ENCODE measurements around the gene FETUB.

FETUB gene

DNA sequence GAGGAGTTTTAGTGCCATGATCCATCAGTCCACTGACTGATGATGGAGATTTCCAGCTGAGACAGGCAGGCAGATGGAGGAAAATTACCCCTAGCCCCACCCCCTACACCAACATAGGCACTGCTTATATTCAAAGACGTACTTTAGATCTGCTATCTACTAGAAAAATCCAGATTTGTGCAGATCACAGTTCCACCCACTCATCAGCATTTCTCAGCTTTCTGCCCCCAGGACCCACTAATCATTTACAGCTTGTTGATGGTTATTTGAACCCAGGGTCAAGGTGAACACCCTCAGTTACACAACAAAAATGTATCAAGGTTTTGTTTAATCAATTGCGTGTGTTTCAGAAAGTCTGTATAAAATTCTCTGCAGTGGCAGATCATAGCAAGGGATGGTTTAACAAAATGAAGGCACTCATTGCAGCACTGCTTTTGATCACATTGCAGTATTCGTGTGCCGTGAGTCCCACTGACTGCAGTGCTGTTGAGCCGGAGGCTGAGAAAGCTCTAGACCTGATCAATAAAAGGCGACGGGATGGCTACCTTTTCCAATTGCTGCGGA is 25.5 kb downstream of the FETUB start, which contains the start of gene HRG:
TSS of gene HRG (plus strand) at position 390 of the 564 bp plus-strand sequence. CDS start at position 408, 18 bp downstream.
- TF ChIP-seq GABPA (IDR thresholded peaks at IDR 0.05; ENCODE audit: low read depth) (no peak), SPI1 (IDR thresholded peaks at IDR 0.05; ENCODE audit: borderline replicate concordance, low read depth) (no peak)
- TF ChIP-seq, protein P1, sequence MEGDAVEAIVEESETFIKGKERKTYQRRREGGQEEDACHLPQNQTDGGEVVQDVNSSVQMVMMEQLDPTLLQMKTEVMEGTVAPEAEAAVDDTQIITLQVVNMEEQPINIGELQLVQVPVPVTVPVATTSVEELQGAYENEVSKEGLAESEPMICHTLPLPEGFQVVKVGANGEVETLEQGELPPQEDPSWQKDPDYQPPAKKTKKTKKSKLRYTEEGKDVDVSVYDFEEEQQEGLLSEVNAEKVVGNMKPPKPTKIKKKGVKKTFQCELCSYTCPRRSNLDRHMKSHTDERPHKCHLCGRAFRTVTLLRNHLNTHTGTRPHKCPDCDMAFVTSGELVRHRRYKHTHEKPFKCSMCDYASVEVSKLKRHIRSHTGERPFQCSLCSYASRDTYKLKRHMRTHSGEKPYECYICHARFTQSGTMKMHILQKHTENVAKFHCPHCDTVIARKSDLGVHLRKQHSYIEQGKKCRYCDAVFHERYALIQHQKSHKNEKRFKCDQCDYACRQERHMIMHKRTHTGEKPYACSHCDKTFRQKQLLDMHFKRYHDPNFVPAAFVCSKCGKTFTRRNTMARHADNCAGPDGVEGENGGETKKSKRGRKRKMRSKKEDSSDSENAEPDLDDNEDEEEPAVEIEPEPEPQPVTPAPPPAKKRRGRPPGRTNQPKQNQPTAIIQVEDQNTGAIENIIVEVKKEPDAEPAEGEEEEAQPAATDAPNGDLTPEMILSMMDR (IDR thresholded peaks at IDR 0.05; ENCODE audit: insufficient read depth, low read length): no peak
- TF ChIP-seq, protein P2, sequence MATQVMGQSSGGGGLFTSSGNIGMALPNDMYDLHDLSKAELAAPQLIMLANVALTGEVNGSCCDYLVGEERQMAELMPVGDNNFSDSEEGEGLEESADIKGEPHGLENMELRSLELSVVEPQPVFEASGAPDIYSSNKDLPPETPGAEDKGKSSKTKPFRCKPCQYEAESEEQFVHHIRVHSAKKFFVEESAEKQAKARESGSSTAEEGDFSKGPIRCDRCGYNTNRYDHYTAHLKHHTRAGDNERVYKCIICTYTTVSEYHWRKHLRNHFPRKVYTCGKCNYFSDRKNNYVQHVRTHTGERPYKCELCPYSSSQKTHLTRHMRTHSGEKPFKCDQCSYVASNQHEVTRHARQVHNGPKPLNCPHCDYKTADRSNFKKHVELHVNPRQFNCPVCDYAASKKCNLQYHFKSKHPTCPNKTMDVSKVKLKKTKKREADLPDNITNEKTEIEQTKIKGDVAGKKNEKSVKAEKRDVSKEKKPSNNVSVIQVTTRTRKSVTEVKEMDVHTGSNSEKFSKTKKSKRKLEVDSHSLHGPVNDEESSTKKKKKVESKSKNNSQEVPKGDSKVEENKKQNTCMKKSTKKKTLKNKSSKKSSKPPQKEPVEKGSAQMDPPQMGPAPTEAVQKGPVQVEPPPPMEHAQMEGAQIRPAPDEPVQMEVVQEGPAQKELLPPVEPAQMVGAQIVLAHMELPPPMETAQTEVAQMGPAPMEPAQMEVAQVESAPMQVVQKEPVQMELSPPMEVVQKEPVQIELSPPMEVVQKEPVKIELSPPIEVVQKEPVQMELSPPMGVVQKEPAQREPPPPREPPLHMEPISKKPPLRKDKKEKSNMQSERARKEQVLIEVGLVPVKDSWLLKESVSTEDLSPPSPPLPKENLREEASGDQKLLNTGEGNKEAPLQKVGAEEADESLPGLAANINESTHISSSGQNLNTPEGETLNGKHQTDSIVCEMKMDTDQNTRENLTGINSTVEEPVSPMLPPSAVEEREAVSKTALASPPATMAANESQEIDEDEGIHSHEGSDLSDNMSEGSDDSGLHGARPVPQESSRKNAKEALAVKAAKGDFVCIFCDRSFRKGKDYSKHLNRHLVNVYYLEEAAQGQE (IDR thresholded peaks at IDR 0.05; ENCODE audit: insufficient replicate concordance, low read depth): no peak
- Histone ChIP-seq H3K4me3 (replicated peaks; ENCODE audit: insufficient read depth, low read length) (no peak within 1 kb of the TSS), H3K27me3 (ENCODE audit: insufficient read depth, poor library complexity, severe bottlenecking) (no peaks in the 10 kb centered on the region), H3K27ac (replicated peaks) (no peak within 1 kb of the TSS)
- no peak for DNase-seq (ENCODE audit: low read depth in 1 of 2, low spot score in 1 of 2)

DNA sequence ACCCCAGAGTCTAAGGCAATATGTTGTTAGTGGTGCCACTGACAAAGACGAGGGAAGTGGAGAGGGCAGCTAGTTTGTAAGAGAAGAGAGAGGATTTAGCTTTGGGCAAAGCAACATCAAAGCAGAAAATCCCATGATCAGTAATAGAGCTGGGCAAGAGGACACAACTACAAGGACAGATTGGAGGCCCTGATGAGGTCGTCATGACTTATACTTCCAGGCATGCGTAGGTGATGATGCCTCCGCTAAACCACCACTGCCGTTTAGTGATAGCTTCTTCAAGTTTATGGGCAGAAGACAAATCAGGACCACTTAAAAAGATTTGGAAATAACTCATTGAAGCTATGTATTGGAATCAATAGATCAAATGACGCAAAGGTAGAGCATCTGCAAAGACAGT is 28.2 kb downstream of the FETUB start:
- DNase-seq (ENCODE audit: low read depth in 1 of 2, low spot score in 1 of 2): no peak
- TF ChIP-seq GABPA (IDR thresholded peaks at IDR 0.05; ENCODE audit: low read depth) (no peak), SPI1 (IDR thresholded peaks at IDR 0.05; ENCODE audit: borderline replicate concordance, low read depth) (no peak), POLR2AphosphoS5 (IDR thresholded peaks at IDR 0.05; ENCODE audit: low read depth) (no peak)
- TF ChIP-seq, protein P1 (IDR thresholded peaks at IDR 0.05; ENCODE audit: insufficient read depth, low read length): no peak
- TF ChIP-seq, protein P2 (IDR thresholded peaks at IDR 0.05; ENCODE audit: insufficient replicate concordance, low read depth): no peak
- no peak overlapping the region for H3K27ac ChIP-seq (replicated peaks)
- no peaks in the 10 kb centered on the region for H3K27me3 ChIP-seq (ENCODE audit: insufficient read depth, poor library complexity, severe bottlenecking)
- H3K4me3 ChIP-seq (replicated peaks; ENCODE audit: insufficient read depth, low read length): no peak overlapping the region

DNA sequence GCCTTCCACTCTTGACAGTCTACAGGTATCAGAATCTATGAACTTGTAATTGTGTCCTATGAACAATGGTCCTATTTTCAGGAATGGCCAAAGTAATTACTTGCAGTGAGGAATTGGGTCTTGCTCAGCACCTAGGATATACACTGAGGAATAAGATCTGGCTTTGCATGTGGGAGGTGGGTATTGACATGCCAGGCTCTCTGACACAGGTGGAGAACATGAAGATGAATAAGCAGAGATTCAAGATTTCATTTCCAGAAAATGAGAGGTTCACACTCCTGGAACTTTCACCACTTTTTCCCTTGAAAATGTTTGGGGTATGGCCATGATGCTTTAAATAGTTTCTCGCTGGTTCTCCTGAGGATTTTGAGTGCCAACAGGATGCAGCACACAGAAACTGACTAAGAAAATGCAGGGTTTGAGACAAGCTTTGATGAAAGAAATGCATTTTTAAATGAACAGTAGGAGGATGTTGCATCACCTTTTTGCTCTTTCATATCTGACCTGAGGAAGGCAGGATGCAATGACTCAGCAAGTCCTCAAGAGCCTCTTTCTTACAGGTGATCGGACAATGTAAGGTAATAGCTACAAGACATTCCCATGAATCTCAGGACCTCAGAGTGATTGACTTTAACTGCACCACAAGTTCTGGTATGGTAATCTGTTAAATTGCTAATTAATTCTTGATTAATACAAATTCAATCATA is 29.3 kb downstream of the FETUB start:
- Histone ChIP-seq H3K27me3 (ENCODE audit: insufficient read depth, poor library complexity, severe bottlenecking) (no peaks in the 10 kb centered on the region), H3K27ac (replicated peaks) (no peak overlapping the region), H3K4me3 (replicated peaks; ENCODE audit: insufficient read depth, low read length) (no peak overlapping the region)
- DNase-seq (ENCODE audit: low read depth in 1 of 2, low spot score in 1 of 2): peak in 1 of 2 experiments; percentile 4
- TF ChIP-seq, protein P2 (IDR thresholded peaks at IDR 0.05; ENCODE audit: insufficient replicate concordance, low read depth): no peak
- TF ChIP-seq, protein P1 (IDR thresholded peaks at IDR 0.05; ENCODE audit: insufficient read depth, low read length): no peak
- no peak for TF ChIP-seq GABPA (IDR thresholded peaks at IDR 0.05; ENCODE audit: low read depth)
- no peak for TF ChIP-seq SPI1 (IDR thresholded peaks at IDR 0.05; ENCODE audit: borderline replicate concordance, low read depth)
- TF ChIP-seq POLR2AphosphoS5 (IDR thresholded peaks at IDR 0.05; ENCODE audit: low read depth): no peak
